ENCODE measurements around the gene TMEM51.

The TMEM51 gene

DNA sequence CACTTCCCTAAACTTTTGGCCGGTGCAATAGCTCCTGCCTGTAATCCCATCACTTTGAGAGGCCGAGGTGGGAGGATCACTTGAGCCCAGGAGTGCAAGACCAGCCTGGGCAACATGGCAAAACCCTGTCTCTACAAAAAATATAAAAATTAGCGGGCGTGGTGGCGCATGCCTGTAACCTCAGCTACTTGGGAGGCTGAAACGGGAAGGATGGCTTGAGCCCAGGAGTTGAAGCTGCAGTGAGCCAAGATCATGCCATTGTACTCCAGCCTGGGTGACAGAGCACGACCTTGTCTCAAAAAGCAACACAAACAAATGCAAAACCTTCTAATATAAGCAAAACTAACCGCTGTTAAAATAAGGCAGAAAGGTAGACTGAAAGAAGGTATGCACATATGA is 25.9 kb downstream of the TMEM51 start:
- no peak for DNase-seq

DNA sequence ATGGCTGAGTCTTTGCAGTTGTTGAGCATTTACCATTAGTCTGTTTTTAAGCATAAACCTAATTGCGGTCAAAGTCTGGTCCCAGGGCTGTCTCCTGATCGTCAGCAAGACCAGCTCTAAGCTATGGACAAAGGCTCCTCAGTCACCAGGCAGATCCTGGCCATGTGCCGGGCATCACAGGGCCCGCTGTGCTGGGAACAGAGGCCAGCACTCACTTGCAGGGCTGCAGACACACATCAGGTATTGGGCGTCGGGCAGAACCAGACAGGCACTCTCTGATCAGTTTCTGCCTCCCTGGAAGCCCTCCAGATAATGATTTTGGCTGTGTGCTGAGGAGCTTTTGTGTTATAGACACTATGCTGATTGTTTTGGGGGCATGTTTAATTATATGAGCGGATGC is 26.6 kb downstream of the TMEM51 start:
- no peak for DNase-seq

DNA sequence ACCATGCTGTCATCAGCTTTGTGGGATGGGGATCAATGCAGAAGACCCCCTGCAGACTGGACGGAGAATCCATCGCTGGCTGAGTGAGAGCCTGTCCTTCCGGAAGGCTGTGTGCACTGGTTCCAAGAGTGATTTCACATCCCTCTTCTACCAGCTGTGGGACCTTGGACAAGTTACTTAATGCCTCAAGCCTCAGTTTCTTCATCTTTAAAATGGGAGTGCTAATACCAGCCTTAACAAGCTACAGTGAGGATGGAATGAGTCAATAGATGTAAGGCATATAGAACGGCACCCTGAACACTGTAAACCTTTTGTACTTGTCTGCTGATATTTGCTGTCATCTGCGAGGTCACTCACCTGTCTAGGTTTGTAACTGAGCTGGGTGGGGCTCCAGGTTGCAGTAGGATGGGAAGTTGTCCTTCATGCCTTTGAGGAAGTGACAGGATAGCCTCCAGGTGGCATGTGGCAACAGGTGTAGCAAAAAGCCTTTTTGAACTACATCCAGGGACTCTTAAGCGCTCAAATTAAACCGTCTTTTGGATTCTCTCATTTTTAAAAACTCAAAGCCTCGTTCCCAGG is 27.5 kb downstream of the TMEM51 start:
- DNase-seq, result no peak

DNA sequence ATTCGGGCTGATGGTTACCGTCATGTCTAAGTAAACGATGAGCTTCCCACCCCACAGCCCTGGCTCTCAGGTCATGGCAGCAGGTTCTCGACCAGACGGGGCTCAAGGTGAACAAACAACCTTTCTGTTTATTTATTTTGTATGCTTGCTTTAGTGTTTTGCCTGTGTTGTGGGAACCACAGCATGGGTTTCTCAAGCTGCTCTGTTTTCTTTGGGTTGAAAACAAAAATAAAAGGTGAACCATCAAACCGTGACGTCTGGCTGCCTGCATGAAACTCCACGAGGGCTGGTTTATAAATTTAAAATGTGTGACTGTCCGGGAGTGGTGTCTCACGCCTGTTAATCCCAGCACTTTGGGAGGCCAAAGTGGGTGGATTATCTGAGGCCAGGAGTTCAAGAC is 28.0 kb downstream of the TMEM51 start:
- DNase-seq, result no peak

DNA sequence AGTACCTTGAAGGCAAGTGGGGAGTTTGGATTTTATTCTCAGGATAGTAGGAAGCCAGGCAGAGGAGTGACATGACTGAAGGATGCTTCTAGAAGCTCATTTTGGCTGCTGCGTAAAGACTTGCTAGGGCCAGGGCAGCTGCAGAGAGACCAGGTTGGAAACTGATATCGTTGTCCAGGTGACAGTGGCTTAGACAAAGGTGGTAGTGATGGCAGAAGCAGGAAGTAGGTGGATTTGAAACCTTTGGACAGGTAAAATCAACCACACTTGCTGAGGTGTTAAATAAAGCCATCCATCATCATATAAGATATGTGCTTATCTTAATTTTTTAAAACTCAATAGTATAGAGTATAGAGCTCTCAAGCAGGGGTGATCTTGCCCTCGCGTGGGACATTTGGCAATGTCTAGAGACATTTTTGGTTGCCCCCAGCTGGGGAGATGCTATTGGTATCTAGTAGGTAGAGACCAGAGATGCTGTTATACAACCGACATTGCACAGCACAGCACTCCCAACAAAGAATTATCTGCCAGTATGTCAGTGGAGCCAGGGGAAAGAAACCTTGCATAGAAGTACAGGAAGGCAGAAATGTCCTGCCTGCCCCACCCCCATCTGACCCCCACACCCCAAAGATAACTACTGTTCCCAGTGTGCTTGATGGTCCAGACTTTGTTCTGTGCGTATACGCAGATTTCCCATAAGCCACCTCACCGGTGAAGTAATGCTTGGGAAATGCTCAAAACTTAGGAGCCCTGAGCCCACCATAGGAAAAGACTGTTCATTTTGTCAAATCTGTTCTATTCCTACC is 31.1 kb downstream of the TMEM51 start:
- no peak for DNase-seq

DNA sequence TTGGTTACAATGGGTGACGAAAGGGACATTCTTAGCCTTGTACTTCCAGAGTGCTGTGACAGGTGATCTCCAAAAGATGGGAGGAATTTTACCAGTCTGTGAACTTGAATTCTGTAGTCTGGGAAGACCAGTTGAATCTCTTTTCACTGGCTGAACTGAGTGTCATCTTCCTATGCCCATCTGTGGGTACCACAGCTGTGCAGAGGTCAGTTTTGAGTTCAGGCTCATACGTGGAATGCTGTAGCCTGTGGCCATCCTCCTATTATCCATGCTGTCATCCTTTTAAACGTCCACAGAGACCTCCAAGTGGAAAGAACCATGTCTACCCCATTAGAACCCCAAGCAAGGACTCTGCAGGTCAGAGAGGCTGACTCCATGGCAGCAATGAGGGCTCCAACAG is 32.1 kb downstream of the TMEM51 start:
- no peak for DNase-seq

DNA sequence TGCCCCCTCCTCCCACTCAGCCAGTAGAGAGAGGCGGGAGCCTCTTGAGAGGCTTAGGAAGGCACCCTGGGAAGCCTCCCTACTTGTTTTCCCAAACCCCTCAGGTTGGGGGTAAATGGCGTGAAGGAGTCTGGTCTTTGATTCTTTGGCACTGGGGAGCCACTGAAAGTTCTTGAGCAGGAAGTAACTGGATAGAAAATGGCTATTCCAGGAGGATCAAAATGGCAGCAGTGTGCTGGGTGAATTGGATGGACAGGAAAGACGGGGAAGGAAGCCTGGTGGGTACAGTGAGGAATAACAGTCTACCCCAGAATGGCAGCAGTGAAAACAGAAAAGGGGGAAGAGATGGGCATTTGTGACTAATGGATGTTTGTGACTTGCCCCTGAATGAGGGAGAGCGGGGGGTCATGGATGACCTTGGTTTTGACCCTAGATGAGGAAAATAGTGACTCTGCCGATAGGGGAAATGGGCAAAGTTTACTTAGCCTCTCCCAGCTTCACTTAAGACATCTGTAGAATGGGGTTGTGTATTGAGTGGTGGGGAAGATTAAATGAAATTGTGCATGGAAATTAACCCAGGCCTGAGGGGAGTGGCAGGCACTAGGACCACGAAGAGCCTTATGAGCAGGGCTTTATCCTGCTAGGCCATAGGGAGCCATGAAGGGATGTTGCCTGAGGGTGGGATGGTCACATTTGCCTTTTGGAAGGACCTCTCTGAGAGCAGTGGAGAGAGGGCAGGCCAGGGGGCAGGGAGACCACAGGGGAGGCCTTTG is 32.7 kb downstream of the TMEM51 start:
- no peak for DNase-seq

DNA sequence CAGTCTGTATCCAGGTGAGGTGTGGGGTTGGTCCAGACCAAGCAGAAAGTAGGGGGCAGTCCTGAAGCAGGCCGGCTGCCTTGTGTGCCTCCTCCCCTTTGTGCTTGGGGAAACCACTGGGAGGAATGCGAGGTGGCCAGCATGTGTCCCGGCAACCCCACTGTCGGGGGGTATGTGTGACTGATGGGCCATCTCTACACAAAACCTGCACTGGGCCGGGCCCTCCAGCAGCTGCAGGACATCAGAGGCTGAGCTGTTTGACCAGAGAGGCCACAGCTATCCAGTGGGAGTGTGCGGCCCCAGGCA is 33.3 kb downstream of the TMEM51 start:
- DNase-seq, result no peak

DNA sequence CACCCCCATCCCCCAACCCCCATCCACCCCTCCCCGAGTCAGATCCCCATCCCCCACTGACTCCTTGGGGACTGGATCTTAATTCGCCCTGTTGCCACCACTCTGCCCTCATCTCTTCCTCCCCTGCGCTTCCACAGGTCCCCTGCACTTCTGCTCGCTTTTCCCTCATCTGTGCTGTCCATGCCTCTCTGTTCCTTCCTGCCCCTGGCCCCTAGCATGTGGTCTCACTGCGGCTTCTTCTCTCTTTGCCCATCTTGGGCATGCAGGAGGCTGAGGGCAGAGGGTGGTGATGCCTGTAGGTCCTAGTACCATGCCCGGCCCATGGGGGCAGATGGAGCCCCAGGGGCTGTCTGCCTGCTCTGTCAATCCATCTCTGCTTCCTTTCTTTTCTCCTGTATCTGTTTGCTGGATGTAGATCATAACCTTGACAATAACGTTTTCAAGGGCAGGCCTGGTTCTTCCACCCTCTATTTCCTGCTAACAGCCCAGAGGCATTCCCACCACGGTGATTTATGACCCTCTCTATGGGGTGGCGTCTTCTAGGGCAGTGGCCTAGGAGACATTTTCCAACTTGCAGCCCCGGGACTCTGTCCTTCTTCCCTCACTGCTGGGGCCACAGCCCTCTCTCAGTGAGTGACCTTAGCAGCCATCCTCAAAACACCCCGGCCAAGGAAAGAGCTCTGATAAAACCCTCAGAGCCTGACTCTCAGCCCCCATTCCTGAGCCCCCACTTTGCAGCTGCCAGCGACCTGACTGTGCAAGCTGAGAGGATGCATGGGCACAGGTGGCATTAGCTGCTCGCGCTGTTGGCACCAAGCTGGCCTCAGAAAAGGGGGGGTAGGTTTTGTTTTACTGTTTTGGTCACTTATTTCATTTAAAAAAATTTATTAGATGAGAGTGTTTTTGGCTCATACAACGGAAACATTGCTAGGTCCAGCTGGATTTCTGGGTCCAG is 33.9 kb downstream of the TMEM51 start:
- no peak for DNase-seq

DNA sequence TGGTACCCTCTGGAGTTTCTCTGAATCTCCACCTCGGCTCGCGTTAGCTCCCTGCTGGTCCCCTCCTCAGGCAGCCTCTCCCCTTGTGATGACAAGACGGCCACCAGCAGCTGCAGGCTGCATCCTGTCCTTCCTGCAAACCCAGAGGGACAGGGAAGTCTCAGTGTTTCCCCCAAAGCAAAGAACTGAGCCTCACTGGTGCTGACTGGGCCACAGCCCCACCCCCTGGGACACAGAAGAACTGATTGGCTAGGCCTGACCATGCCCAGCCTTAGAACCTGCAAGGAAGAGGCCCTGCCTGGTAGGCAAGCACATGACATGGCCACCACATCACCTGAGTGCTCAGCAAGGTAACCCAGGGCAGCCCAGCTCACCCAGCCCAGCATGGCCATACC is 34.6 kb downstream of the TMEM51 start:
- DNase-seq, result no peak

DNA sequence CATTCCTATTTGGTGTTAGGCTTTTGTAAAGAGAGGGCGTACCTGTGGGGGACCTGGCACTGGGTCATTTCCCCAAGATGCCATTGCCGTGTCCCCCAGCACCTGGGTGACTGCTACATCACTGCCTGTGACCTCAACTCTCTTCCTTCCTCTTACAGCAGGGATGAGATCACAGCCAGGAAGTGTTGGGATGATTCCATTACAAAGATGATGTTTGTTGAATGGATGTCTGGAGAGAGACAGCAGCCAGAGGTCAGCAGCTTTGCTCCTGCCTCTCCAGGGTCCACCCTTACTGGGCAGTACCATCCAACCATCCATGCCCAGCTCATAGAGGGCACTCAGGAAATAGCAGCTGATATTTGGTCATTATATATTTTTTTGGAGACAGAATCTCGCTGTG is 35.1 kb downstream of the TMEM51 start:
- no peak for DNase-seq

DNA sequence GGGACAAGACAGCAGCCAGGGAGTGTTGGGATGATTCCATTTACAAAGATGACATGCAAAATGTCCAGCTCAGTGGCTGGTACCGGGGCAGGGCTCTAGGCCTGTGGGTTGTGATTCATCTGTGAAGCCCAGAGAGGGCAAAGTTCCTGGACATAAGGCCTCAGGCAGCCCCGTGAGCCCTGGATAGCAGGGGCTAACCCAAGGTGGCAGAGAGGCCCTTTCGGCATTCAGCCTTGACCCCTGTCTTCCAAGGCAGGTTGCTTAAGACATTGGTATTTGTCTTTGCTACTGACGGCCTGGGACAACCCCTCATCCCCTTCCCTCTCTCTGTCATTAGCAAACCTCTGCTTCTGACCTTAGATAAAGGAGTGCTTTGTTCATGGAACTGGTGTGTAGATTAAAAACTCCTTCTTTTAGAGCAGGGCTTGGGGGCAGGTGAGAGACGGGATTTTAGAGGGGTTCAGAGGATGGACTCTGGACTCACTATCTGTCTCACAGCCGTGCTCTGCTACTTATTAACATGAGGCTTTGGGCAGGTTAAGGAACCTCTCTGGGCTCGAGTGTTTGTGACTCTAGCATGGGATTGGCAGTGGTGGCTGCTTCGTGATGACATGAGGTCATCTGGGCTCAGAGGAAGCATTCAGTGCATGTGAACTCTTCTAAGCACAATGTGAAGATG is 36.3 kb downstream of the TMEM51 start:
- DNase-seq, result no peak

DNA sequence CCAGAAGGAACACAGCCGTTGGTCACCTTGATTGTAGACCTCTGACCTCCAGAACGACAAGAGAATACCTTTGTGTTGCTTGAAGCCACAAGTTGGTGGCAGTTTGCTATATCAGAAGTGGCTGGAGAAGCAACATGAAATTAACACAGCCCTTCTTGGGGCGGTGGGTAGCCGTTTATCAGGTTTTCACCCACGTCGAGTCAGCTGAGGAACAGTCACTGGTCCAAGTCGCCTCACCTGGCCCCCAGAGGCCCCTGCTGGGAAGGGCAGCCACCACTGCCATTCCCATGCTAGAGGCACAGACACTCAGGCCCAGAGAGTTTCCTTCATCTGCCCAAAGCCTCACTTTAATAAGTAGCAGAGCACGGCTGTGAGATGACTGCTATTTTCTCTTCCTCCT is 37.7 kb downstream of the TMEM51 start:
- DNase-seq, result no peak

DNA sequence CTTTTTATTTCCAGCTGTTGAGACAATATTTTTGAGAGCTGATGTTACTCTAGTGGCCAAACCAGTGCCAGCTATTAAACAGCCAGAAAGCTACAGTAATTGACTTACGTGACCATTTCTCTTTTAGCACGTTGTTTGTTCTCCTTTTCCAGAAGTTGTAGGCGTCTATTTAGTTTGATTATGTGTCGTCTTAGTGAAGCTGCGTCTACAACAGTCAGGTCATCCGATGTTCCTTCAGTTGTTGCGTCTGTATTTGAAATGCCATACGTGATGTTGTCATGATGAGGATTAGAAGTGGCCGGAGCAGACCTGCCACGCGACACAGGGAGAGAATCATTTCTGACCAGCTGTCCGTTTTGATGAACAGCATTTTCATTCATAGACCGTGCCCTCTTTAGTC is 38.2 kb downstream of the TMEM51 start:
- no peak for DNase-seq

DNA sequence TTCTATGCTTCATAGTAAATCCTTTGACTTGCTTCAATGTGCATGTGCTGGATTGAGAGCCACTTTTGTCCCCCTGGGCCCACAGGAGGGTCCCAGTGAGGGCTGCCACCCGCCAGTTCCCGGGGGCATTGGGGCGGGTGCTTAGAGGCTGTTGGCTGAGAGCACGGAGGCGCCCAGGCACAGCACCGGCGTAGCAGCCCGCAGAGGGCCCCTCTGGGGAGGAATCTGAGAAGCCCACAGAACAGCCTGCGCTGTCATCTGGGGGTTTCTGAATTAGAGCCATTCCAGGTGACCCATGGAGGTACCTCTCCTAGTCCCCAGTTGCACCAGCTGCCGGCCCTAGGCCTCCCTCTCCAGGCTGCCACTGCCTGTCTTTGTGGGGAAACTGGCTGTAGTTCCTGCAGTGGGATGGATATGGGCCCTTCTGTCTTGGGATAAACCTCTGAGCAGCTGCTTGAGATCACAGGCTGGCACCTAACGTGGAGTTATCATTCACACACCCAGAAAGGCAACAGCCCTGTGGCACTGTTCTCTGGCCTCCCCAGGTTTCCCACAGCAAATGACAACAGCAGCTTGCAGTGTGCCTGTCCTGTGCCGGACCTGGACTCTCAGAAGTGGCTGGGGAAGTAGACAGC is 39.5 kb downstream of the TMEM51 start:
- no peak for DNase-seq

DNA sequence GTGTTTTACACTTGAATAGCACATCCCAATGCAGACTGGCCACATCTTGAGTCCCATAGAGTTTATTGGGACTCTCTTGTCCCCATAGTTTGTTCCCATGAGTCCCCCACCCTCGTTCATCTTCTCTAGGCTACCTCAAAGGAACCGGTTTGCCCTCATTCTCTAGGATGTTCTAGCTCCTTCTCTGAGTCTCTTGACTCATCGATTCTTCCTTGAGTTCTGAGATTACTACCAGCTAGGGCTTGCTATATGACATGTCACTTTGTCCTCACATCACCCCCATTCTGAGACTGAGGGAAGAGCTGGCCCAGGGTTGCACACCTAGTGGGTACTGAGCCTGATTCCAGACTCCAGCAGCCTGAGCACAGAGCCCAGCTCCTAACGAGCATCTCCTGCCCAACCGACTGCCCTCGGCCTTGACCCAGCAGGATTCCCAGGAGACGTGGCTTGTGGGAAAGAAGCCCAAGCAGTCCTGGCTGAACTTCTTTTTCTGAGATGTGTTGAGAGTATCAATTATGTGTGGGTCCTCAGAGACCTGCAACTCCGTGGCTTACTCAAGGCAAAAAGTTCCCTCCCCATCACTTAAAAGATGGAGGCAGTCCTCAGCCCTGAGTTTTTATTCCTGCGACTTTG is 42.0 kb downstream of the TMEM51 start:
- DNase-seq, result no peak

DNA sequence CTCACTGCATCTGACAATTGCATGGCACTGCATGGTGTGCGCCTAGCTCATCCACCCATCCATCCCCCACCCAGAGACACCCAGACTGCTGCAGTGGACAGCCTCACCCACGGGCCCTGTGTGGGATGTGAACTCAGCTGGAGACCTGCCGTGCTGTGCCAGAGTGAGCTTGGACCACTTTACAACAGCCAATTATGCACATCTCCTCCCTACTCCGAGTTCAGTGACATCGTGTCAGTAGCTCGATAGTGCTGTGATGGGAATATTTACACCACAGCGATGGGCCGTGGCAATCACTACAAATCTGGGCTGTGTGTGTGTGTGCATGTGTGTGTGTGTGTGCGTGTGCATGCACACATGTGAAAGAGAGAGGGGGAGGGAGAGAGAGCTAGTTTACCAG is 42.5 kb downstream of the TMEM51 start:
- DNase-seq, result no peak

DNA sequence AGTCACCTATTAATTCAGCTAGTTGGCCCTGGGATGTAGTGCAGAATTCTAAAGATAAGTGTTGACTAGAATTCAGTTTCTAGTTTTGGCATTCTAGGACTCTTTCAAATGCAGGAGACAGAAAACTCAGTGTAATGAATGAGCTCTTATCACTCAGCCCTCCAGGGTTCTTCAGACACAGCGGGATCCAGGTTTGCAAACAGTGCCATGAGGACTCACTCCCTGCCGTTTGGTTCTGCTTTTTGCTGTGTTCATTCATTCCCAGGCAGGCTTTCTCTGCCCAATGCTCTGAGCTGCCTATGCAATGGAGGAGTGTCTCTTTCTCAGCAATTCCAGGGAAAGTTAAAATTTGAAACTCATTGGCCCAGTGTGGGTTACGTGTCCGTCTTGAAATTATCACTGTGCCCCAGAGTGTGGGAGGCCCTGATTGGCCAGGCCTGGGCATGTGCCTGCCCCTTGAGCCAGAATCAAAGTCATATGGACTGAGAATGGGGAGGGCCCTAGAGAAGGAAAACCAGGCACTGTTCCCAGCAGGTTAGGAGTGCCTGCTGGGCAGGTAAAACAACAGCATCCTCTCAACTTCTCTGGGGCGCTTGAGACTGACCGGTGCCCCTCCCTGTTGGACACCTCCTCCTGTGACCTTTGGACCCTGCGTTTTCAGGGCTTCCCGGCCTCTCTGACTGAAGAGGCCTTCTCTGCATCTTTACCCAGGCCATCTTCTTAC is 43.4 kb downstream of the TMEM51 start:
- DNase-seq, result no peak

DNA sequence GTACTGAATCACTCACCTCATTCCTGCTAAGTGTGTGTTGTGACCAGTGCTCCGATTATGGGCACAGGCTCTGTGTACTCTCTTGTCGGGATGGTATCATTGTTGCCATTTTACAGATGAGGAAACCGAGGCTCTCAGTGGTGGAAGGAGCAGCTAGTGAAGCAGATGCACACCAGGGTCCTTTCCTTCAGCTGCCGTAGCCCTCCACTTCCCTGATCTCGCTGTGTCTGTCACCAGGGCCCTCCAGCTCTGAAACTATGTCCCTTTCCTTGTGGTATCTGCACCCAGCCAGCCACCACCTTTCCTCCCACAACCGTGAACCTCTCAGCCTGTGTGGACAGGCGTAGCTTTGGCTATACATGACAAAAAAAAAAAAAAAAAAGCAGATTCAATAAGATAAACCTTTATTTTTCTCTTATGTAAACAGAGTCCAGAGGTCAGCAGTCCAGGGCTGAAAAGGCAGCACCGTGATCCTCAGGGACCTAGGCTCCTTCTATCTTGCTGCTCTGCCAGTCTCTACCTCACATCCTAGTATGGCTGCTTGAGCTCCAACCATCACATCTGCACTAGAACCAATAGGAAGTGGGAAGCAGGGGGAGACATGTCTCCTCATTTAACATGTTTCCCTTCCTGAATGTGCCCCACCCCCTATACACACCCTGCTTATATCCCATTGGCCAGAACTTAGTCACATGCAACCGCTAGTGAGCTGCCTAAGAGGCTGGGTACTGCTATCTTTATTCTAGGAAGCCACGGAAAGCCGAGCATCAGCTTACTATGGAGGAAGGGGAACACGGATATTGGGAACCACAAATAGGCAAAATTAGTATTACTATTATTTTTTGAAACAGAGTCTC is 44.3 kb downstream of the TMEM51 start:
- no peak for DNase-seq

DNA sequence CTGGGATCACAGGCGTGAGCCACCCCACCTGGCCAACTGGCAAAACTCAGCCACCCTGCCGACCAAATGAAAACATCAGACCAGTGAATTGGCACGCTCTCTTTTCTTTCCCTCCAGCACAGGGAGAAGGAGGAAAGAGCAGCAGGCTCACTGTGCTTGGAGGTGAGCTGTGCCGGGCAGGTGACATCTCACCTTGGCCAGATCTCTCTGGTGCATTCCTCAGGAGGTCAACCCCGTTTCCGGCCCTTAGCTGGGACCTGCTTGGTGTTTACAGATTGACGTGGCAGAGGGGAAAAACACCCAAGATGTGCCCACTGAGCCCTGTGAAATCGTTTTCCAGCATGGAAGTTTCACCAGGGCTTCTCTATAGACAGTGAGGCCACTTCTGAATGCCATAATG is 45.1 kb downstream of the TMEM51 start:
- no peak for DNase-seq

All from CD4-positive, alpha-beta T cell treated with Interleukin-17A for 4 hours (primary cell).